ENCODE results near the gene REEP3.

The REEP3 gene

DNA sequence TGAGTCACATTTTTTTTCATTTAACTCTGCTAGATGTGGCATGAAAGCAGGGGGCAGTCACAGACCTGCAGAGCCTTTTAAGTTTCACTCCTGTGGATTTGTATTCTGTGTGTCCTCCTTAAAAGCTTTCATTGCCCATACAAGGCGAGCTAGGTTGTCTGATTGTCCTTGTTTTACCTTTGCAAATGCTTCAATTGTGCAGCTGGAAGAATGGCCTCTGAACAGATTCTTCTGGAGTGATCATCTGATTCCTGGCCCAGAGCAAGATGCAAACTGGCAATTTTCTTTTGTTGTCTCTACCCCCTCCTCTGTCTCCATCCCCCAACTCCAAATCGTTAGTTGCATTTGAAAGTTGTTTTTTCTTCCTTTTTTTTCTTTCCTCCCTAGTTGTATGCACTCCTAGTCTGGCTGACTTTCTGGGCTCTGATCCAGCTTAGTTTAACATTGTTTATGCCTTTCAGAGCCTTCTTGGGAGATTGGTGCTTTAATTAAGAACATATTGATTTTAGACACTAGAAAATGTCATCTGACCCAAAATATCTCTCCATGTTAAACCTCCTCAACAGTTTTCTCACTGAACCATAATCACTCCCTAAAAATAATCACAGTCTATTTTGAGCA is 150.2 kb downstream of the REEP3 start:
- DNase-seq, result no peak

DNA sequence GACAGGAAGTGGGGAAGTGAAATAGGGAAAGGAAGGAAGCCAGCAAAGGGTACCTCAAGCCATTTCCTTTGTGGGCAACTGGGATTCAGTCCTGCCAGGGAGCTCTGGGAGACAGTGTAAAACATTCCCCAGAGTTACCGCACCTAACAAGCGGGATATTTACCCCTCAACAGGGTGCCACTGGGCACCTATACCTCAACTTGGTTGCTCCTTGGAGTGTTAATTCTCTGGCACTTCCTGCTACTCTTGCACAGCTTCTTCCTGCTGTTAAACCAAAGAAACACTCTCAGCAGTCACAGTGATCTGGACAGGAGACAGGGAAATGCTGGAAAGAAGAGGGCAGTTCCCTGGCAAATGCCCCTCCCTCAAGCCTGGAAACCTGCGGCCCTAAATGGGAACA is 151.3 kb downstream of the REEP3 start:
- no peak for DNase-seq

GRCh38 chr10:63673246-63673645 is 152.0 kb downstream of the REEP3 start:
- DNase-seq, result no peak

GRCh38 chr10:63673846-63674245 is 152.6 kb downstream of the REEP3 start:
- DNase-seq, result no peak
